ENCODE measurements around the gene HSPA12A.

- TF ChIP-seq CTCF (IDR thresholded peaks at IDR 0.05; ENCODE audit: insufficient read depth, low read depth, low read length) (no peak), EZH2 (IDR thresholded peaks at IDR 0.05; ENCODE audit: insufficient read depth, low read length) (no peak)
These were observed 74.3 kb downstream of the HSPA12A start for GRCh38 chr10:116668018-116668417.
